Left forelimb (tissue), 1 donor: ENCODE measurements around the gene PRR19.

Experiments used
- DNase-seq: peaks from one replicate; pipeline ENCODE4 v3.0.0-alpha.2; 2018; ENCODE audit warnings: low spot score

Gene PRR19

GRCh38 chr19:42271045-42271419 is 30.9 kb upstream of the PRR19 start:
- DNase-seq, result no peak

DNA sequence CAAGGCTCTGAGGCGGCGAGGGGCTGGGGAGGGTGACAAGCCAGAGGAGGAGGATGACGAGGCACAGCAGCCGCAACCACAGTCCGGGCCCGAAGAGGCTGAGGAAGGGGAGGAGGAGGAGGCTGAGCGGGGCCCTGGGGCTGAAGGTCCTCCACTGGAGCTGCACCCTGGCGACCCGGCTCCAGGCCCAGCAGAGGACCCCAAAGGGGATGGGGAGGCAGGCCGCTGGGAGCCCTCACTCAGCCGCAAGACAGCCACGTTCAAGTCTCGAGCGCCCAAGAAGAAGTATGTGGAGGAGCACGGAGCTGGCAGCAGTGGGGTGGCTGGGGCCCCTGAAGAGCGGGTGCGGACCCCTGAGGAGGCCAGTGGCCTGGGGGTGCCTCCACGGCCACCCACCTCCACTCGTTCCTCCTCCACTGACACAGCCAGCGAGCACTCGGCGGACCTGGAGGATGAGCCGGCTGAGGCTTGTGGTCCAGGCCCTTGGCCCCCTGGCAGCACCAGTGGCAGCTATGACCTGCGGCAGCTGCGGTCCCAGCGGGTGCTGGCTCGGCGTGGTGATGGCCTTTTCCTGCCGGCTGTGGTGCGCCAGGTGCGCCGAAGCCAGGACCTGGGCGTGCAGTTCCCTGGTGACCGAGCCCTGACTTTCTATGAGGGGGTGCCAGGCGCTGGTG is 29.9 kb upstream of the PRR19 start:
- DNase-seq, result no peak

GRCh38 chr19:42272535-42272897 is 29.4 kb upstream of the PRR19 start:
- no peak for DNase-seq

- no peak for DNase-seq
These were observed 28.9 kb upstream of the PRR19 start for GRCh38 chr19:42272989-42273406.

GRCh38 chr19:42273407-42274064 is 28.4 kb upstream of the PRR19 start:
- DNase-seq, result no peak

DNA sequence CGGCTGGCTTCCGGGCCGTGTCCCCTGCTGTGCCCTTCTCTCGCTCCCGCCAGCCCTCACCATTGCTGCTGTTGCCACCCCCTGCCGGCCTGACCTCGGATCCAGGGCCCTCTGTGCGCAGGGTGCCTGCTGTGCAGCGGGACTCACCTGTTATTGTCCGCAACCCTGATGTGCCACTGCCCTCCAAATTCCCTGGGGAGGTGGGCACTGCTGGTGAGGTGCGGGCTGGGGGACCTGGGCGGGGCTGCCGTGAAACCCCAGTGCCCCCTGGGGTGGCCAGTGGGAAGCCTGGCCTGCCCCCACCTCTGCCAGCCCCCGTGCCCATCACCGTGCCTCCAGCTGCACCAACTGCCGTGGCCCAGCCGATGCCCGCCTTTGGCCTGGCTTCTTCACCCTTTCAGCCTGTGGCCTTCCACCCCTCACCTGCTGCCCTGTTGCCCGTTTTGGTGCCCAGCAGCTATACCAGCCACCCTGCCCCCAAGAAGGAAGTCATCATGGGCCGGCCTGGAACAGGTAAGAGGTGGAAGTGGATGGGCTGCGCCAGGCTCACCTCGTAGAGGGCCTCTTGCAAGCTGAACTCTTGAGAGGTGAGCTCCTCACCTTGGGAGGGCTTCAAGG is 27.8 kb upstream of the PRR19 start:
- DNase-seq, result no peak

DNA sequence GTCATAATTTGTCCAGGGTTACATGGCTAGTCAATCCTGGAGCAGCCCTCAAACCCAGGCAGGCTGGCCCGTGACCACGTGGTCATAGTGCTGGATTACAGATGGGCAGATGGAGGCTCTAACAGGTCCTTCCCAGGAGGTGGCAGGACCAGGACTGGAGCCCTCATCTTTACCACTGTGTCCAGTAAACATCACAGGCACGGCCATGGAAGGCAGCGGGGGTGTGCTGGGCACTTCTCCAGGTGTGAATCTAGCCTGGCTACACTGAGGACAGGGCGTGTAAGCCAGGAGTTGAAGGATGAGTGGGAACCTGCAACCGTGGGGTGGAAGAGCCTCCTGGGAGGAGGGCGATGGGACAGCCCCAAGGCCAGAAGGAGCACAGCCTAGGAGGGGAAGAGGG is 26.8 kb upstream of the PRR19 start:
- DNase-seq, result no peak

- DNase-seq, result no peak
These were observed 26.4 kb upstream of the PRR19 start for GRCh38 chr19:42275517-42275916.

GRCh38 chr19:42276284-42276683 is 25.6 kb upstream of the PRR19 start:
- no peak for DNase-seq

DNA sequence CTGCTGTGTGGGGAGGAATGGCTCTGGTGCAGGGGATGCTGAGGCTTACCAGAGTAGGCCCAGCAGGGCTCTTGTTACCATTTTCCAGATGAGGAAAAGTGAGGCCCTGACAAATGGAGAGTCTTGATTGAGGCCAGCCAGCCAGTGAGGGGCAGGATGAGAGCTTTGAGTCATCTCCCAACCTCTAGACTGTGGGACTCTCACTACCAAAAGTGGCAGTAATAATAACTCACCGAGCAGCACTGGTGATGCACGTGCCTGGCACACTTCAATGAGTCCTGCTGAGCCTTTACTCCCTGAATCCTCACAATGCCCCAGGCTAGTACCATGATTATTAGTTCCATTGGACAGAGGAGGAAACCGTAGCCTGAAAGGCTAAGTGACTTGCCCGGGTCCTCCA is 25.1 kb upstream of the PRR19 start:
- DNase-seq, result no peak

GRCh38 chr19:42277821-42278451 is 24.0 kb upstream of the PRR19 start:
- peak; percentile 78 for DNase-seq

GRCh38 chr19:42278452-42279154 is 23.3 kb upstream of the PRR19 start:
- DNase-seq, result peak; percentile 64

- no peak for DNase-seq
These were observed 22.6 kb upstream of the PRR19 start for GRCh38 chr19:42279155-42279901.

GRCh38 chr19:42279902-42280814 is 21.8 kb upstream of the PRR19 start:
- DNase-seq, result peak; percentile 96

DNA sequence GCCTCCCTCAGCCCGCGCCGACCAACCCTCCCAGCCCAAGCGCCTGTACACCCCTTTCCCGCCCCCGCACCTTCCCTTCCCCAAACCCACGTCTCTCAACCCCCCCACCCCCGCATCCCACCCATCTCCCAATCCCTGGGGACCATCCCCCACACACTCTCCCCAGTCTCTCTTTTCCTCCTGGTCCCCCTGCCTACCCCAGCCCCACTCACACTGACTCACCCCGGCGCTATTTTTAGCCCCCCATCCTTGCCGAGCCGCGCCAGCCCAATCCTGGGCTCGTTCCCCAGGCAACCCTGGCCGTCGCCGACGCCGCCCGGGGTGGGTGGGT is 21.2 kb upstream of the PRR19 start:
- no peak for DNase-seq

DNA sequence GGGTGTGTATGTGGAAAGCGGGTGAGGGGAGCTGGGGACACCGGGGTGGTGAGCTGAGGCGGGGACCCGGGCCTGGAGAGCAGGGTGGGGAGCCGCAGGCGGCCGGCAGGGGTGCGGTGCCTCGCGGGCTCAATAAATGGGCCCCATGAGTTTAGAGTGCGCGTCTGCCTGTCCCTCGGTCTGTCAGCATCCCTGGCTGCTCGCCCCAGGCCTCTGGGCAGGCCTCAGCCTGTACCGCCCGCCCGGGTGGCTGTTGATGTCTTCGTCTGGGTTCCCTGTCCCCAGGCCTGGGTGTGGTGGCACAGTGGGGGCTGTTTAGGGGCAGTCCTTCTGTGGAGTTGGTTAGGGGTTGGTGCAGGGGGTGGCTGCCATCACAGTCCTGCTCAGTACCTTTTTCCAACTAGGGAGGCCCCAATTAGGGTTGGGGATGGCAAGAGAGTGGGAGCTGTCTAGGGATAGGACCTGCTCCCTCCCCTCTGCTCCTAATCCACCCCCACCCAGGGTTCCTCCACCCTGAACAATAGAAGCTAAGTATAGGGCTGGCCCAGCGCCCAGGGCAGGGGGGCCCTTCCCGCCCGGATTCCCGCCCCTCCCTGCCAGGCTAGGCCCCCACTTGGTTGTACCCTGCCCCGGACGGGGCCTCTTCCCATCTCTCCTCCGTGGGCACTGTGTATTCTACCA is 20.6 kb upstream of the PRR19 start:
- peak; percentile 84 for DNase-seq

DNA sequence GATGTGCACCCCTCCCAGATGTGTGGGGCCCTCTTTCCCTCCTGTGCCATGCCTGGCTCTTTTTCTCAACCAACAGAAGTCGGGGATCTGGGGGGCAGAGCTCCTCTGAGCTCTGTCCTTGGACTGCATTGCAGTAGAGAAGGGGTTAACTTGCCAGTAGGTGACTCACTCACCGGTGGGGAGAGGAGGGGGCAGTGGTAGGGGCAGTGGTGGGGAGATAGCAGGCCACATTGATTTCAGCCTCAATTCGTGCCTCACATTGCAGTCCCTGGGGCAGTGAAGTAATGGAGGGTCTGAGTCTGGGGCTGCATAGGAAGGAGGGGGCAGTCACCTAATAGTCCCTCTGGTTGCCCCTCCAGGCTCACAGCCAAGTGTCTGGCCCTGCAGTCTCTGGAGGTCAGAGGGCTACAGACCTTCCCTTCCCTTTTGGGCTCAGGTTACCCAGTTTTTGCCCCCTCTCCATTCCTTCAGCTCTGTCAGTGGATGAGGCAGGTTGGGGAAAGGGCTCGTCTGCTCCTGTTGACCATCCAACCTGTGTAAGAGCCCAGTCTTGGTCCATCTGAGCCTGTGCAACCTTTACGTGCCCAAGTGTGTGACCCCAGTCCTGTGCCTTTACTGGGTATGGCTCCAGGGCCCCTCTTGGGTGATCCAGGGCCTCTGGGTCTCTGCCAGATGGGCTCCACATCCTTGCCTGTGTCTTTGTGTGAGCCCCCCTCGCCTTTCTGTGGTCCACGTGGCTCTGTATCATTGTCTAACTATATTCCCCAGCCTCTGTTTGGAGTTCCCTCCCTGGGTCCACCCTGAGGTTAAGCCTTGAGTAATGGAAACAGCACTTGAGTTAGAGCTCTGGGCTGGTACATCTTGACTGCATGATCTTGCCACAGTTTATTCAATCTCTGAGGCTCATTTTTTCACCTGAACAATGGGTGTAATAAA is 19.8 kb upstream of the PRR19 start:
- peak; percentile 69 for DNase-seq

DNA sequence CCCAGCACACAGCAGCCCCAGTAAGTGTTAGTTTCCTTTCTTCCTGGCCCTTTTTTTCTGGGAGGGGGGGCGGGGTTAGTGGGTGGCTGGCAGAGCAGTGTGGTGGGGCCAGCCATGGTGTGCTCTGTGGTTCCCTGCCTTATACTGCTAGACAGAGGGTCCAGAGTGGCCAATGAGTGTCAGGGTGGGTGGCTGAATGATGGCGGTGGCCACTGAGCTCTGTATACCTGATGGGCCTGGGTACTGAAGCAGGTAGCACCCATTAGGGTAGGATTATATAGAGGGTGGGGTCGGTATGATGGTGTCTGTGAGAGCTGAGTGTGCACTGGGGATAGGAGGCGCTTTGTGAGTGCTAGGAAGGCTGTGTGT is 19.1 kb upstream of the PRR19 start:
- DNase-seq, result peak; percentile 68
